Measurements from ENCODE around the gene U2SURP.
A peak's percentile ranks its signal among the peaks of the same experiment; 100 is the strongest.
"Not testable (repeated sequence)": the region's sequence is repeated elsewhere in the genome, so short reads cannot be mapped to it uniquely, and the experiment has no call there.

Gene U2SURP

DNA sequence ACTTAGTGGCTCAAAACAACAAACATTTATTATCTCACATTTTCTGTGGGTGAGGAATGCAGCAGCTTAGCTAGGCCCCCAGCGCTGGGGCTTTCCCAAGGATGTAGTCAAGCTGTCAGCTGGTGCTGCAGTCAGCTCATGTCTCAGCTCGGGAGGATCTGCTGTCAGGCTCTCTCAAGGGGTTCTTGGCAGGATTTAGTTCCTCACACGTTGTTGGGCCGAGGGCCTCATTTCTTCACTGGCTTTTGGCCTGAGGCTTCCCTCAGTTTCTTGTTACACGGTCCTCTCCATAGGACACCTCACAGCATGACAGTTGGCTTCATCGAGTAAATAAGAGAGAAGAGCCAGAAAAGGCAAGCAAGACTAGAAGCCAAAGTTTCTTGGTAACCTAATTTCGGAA lies 13.7 kb upstream of the U2SURP start:
- H3K9me3 Mint-ChIP-seq = no peaks in the 10 kb centered on the region
- H3K4me3 Mint-ChIP-seq = no peak overlapping the region
- H3K36me3 Mint-ChIP-seq = no peaks in the 10 kb centered on the region
- peaks cover 4% of the 10 kb centered on the region for H3K4me1 Mint-ChIP-seq
- ATAC-seq (ENCODE audit: low read depth) (no peak), DNase-seq (ENCODE audit: low spot score in 2 of 2) (no peak)
- H3K27ac Mint-ChIP-seq = no peak overlapping the region
- peaks cover 7% of the 10 kb centered on the region for H3K27me3 Mint-ChIP-seq

DNA sequence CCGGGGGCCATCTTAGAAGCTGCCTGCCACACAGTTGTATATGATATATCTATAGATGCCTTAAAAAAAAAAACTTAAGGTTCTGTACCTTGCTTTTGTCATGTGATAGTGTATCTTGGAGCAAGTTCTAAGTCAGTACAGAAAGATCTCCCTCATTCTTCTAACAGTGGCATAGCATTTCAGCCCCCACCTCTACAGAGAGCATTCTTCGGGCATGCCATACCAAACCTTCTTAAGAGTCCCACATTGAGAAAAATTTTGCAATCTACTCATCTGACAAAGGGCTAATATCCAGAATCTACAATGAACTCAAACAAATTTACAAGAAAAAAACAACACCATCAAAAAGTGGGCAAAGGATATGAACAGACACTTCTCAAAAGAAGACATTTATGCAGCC lies 13.1 kb upstream of the U2SURP start:
- H3K27me3 Mint-ChIP-seq; DNase-seq (ENCODE audit: low spot score in 2 of 2); H3K27ac Mint-ChIP-seq; H3K9me3 Mint-ChIP-seq; H3K36me3 Mint-ChIP-seq; H3K4me3 Mint-ChIP-seq; ATAC-seq (ENCODE audit: low read depth); H3K4me1 Mint-ChIP-seq: not testable (repeated sequence)

DNA sequence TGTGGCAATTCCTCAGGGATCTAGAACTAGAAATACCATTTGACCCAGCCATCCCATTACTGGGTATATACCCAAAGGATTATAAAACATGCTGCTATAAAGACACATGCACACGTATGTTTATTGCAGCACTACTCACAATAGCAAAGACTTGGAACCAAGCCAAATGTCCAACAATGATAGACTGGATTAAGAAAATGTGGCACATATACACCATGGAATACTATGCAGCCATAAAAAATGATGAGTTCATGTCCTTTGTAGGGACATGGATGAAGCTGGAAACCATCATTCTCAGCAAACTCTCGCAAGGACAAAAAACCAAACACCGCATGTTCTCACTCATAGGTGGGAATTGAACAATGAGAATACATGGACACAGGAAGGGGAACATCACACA lies 12.5 kb upstream of the U2SURP start:
- H3K27me3 Mint-ChIP-seq; ATAC-seq (ENCODE audit: low read depth); H3K36me3 Mint-ChIP-seq; H3K27ac Mint-ChIP-seq; DNase-seq (ENCODE audit: low spot score in 2 of 2); H3K9me3 Mint-ChIP-seq; H3K4me1 Mint-ChIP-seq; H3K4me3 Mint-ChIP-seq: not testable (repeated sequence)

DNA sequence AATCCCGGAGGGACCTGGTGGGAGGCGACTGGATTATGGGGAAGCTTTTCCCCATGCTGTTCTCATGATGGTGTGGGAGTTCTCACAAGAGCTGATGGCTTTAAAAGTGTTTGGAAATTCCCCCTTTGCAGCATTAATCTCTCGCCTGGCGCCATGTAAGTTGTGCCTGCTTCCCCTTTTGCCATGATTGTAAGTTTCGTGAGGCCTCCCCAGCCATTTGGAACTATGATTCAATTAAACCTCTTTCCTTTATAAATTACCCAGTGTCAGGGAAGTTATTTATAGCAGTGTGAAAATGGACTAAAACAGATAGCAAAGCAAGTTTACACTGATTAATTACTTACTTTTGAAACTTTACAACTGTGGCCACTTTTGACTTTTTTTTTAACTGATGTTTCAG lies 10.6 kb upstream of the U2SURP start:
- Mint-ChIP-seq H3K4me3 (no peak overlapping the region), H3K9me3 (no peaks in the 10 kb centered on the region), H3K4me1 (peaks cover 8% of the 10 kb centered on the region), H3K27me3 (no peaks in the 10 kb centered on the region), H3K27ac (no peak overlapping the region), H3K36me3 (no peaks in the 10 kb centered on the region)
- no peak for ATAC-seq (ENCODE audit: low read depth)
- no peak for DNase-seq (ENCODE audit: low spot score in 2 of 2)

DNA sequence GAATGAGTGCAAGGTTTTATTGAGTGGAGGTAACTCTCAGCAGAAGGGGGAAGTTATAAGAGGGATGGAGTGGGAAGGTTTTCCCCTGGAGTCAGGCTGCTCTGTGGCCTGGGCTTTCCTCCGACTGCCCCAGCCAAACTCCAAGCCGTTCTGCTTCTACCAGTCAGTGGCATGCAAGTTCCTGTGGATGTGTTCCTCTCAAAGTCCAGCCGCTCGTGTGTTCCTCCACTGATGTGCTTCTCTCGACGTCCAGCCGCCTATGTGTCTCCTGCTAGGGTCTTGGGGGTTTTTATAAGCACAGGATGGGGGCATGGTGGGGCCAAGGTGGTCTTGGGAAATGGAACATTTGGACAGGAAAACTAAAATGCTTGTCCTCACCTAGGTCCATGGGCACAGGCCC lies 9.0 kb upstream of the U2SURP start:
- DNase-seq (ENCODE audit: low spot score in 2 of 2) (no peak), ATAC-seq (ENCODE audit: low read depth) (no peak)
- no peaks in the 10 kb centered on the region for H3K36me3 Mint-ChIP-seq
- H3K27ac Mint-ChIP-seq = no peak overlapping the region
- H3K4me1 Mint-ChIP-seq = peaks cover 8% of the 10 kb centered on the region
- H3K9me3 Mint-ChIP-seq = no peaks in the 10 kb centered on the region
- H3K27me3 Mint-ChIP-seq = no peaks in the 10 kb centered on the region
- no peak overlapping the region for H3K4me3 Mint-ChIP-seq

DNA sequence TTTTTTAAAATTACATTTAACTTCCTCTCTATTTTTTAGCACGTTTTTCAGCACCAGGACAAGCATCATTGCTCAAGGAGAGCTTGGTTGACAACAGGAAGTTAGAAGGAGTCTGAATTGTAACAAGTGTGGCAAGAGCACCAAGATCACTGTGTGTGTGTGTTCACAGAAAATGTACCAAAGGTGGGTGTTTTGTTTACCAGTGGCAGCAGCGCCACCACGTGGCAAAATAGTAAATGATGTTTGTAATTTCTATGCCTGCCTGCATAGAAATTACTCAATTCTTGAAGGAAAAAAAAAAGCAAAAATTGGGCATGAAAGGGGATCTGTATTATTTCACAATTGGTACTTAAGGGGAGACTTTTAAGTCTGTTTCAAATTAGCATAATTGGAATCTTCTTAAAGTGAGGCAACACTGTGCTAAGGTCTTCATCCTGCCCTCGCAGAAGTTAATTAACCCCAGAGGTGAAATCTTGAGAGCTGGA lies 7.4 kb upstream of the U2SURP start:
- H3K4me3 Mint-ChIP-seq = no peak overlapping the region
- H3K27ac Mint-ChIP-seq = no peak overlapping the region
- H3K4me1 Mint-ChIP-seq = peaks cover 6% of the 10 kb centered on the region
- no peaks in the 10 kb centered on the region for H3K27me3 Mint-ChIP-seq
- no peaks in the 10 kb centered on the region for H3K9me3 Mint-ChIP-seq
- no peaks in the 10 kb centered on the region for H3K36me3 Mint-ChIP-seq
- DNase-seq (ENCODE audit: low spot score in 2 of 2) (peak; percentile 45 to 54), ATAC-seq (ENCODE audit: low read depth) (peak; percentile 78)

DNA sequence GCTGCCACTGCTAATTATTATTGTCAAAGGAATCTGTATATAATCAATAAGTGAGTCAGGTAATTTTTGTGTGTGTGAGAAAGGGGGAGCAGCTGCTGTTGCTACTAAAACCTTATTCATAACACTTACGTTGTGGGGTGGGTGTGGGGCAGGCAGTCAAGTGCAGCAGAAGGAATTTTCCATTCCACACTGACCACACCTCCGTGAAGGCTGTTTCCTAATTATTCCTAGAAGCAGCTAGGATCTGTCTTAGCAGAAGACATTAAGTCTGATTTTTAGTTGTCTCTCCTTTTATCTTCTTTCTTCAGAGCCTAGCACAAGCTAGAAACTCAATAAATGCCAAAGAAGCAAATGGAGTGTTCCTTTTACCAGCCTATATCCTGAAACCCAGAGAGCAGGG lies 4.0 kb upstream of the U2SURP start:
- Mint-ChIP-seq H3K27me3 (peaks cover 1% of the 10 kb centered on the region), H3K36me3 (no peaks in the 10 kb centered on the region), H3K4me1 (peaks cover 14% of the 10 kb centered on the region), H3K27ac (no peak overlapping the region), H3K4me3 (no peak overlapping the region), H3K9me3 (no peaks in the 10 kb centered on the region)
- ATAC-seq (ENCODE audit: low read depth) = no peak
- DNase-seq (ENCODE audit: low spot score in 2 of 2) = no peak

DNA sequence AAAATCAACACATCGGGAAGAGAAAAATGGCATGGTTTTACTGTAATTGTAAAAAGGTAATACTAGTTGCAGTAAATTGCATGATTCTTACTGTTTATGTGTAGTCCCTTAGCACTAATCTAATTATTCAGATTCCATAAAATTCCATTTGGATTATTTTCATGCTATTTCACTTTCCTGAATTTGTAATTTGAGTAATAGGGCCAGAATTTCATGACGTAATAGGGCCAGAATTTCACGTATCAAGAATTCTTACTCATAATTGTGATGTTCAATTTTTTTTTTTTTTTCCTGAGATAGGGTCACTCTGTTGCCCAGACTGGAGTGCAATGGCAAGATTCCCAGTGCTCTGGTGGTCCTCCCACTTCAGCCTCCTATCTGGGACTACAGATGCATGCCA lies 2.9 kb upstream of the U2SURP start:
- H3K27me3 Mint-ChIP-seq = peaks cover 1% of the 10 kb centered on the region
- H3K4me3 Mint-ChIP-seq = no peak overlapping the region
- H3K27ac Mint-ChIP-seq = no peak overlapping the region
- H3K36me3 Mint-ChIP-seq = no peaks in the 10 kb centered on the region
- peaks cover 21% of the 10 kb centered on the region for H3K4me1 Mint-ChIP-seq
- DNase-seq (ENCODE audit: low spot score in 2 of 2) = no peak
- ATAC-seq (ENCODE audit: low read depth) = no peak
- H3K9me3 Mint-ChIP-seq = no peaks in the 10 kb centered on the region

DNA sequence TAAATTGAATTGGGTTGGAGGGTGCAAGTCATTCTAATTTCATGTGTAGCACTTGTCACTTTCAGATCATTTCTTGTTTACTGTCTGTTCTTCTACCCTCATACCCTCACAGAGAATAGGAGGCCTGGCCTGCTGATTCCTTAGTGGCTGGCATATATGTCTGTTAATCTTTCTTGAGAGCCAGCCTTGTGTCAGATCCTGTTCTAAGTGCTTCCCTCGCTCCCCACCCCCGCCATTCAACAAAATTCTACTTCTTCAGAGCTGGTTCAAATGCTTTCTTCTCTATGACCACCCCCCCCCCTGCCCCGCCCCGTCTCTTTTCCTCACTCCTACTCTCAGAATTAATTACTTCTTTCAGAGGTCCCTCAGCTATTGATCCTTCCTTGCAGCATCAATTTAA lies 1.5 kb upstream of the U2SURP start:
- no peaks in the 10 kb centered on the region for H3K9me3 Mint-ChIP-seq
- DNase-seq (ENCODE audit: low spot score in 2 of 2) = no peak
- peaks cover 1% of the 10 kb centered on the region for H3K27me3 Mint-ChIP-seq
- H3K36me3 Mint-ChIP-seq = no peaks in the 10 kb centered on the region
- peak overlapping the region; percentile 50 for H3K4me3 Mint-ChIP-seq
- peaks cover 19% of the 10 kb centered on the region for H3K4me1 Mint-ChIP-seq
- no peak overlapping the region for H3K27ac Mint-ChIP-seq
- ATAC-seq (ENCODE audit: low read depth) = no peak

DNA sequence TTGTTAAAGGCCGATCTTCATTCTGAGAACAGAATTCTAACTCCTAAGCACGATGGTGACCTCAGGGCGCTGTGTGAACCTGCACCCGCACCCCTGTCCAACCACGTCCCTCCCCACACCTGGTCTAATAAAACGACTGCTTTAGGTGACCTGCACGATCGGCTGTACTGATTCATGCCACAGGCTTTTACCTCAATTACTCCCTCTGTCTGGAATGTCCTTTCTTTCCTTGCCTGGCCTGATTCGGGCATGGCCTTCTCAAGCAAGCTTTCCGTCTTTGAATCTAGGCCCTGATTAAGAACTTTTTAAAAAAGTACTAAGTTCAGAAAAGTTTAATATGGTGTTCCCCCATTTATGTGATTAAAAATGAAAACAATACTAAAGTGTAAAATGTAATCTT lies 842 bp upstream of the U2SURP start:
- Mint-ChIP-seq H3K4me3 (peak overlapping the region; percentile 95), H3K27ac (peak overlapping the region; percentile 95), H3K4me1 (peaks cover 18% of the 10 kb centered on the region), H3K27me3 (peaks cover 1% of the 10 kb centered on the region), H3K9me3 (no peaks in the 10 kb centered on the region), H3K36me3 (no peaks in the 10 kb centered on the region)
- ATAC-seq (ENCODE audit: low read depth) (no peak), DNase-seq (ENCODE audit: low spot score in 2 of 2) (no peak)

DNA sequence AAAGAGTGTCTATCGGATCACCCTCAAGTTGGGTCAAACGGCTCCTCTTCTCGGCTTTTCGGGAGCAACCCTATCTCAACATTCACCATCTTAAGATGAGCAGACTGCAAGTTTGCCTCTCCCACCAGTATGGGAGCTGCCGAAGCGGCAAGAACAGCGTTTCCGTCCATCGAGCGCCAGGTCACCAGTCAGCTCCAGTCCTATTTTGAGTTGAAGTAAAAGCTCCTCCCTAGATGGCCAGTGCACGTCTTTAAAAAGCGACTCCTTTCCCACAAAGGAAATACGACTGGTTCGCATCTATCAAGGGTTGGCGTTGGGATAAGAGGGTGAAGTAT lies 369 bp upstream of the U2SURP start:
- Mint-ChIP-seq H3K9me3 (no peaks in the 10 kb centered on the region), H3K27ac (peak overlapping the region; percentile 95), H3K4me1 (peaks cover 18% of the 10 kb centered on the region), H3K36me3 (no peaks in the 10 kb centered on the region), H3K27me3 (peaks cover 1% of the 10 kb centered on the region), H3K4me3 (peak overlapping the region; percentile 95)
- no peak for DNase-seq (ENCODE audit: low spot score in 2 of 2)
- peak; percentile 58 for ATAC-seq (ENCODE audit: low read depth)

DNA sequence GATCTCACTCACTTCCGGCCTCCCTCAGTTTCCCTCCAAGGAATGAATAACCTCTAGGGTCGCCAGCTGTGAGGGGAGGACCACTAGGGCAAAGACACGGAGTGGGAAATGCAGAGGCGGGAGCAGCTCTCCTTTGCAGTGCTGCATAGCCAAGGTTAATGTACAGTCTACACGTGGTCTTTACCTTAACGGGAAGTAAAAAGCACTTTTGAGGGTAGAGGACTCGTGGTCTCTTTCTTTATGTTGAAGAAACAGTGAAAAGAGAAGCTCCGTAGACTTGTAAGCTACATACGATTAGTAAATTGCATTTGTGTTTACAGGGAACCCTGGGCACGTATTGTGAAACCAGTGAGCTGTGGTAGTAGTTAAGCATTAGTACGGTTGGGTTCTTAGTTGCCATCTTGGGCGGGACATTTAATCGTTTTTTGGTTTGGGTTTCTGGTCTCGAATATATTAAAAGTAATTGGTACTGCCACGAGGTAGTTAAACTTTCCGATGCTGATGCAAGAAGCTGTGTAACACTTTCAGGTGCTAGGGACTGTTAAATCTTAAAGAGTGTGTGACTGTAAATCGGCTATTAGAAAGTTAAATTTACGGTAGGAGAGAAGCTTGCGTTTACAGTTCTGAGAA lies 828 bp downstream of the U2SURP start:
- H3K27ac Mint-ChIP-seq = peak overlapping the region; percentile 95
- no peaks in the 10 kb centered on the region for H3K9me3 Mint-ChIP-seq
- peak in 1 of 2 donors; percentile 9 for DNase-seq (ENCODE audit: low spot score in 2 of 2)
- peaks cover 28% of the 10 kb centered on the region for H3K4me1 Mint-ChIP-seq
- peak overlapping the region; percentile 95 for H3K4me3 Mint-ChIP-seq
- peaks cover 2% of the 10 kb centered on the region for H3K36me3 Mint-ChIP-seq
- ATAC-seq (ENCODE audit: low read depth) = no peak
- peaks cover 1% of the 10 kb centered on the region for H3K27me3 Mint-ChIP-seq

DNA sequence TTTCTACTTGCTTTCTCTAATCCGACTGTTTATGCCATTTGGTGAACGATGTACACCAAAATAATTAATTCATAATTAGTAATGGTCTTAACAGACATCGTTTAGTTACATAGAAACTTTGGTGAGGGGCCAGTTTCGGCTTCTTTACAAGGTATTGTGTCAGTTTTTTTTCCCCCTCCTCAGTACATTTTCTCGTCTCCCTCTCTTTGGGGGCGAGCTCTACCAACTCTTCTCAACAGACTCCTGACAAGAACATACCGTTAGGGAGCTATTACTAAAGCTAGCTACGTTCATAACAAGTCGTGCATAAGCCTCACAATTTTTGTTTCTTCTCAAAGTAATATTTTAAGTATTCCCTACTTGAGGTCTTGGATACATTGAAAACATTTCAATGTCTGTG lies 1.4 kb downstream of the U2SURP start:
- Mint-ChIP-seq H3K27ac (peak overlapping the region; percentile 95), H3K36me3 (peaks cover 2% of the 10 kb centered on the region), H3K27me3 (peaks cover 1% of the 10 kb centered on the region), H3K9me3 (no peaks in the 10 kb centered on the region), H3K4me3 (peak overlapping the region; percentile 95), H3K4me1 (peaks cover 28% of the 10 kb centered on the region)
- ATAC-seq (ENCODE audit: low read depth) (no peak), DNase-seq (ENCODE audit: low spot score in 2 of 2) (no peak)

DNA sequence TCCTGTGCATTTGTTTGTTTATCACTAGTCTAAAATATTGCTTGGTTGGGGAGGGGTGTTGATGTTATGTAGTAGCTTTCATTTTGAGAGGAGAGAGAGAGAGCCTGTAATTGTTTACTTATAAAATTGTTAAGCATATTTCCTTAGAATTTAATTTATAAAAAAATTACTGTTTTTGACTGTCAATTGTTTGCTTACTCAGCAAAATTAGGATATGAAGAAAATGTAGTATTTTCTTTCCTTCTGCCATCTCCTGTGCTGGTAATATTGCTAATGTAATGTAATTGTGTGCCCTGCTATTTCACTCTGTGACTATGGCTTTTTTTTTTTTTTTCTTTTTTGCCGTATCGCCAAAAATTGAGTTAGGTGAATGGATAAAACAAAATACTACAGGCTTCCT lies 3.5 kb downstream of the U2SURP start:
- peaks cover 31% of the 10 kb centered on the region for H3K4me1 Mint-ChIP-seq
- H3K36me3 Mint-ChIP-seq = peaks cover 2% of the 10 kb centered on the region
- H3K27me3 Mint-ChIP-seq = no peaks in the 10 kb centered on the region
- ATAC-seq (ENCODE audit: low read depth) = no peak
- H3K9me3 Mint-ChIP-seq = no peaks in the 10 kb centered on the region
- no peak overlapping the region for H3K27ac Mint-ChIP-seq
- no peak for DNase-seq (ENCODE audit: low spot score in 2 of 2)
- H3K4me3 Mint-ChIP-seq = no peak overlapping the region

DNA sequence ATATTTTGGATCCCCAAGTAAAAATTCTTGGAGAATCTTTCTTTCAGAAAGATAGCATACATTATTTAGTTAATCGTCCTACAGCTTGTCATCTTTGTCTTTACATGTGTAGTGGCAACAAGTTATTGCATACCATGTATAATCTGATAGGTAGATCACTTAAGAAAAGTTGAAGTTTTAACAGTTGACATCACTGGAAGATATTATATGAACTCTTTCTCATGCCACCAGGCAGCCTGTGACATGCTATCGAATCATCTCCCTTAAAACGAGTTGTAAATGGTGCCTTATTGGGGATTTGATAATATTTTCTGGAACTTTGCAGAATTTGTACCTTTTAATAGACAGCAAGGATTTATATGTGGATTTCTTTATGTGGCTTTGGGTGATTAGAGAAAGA lies 8.7 kb downstream of the U2SURP start:
- ATAC-seq (ENCODE audit: low read depth) (no peak), DNase-seq (ENCODE audit: low spot score in 2 of 2) (no peak)
- Mint-ChIP-seq H3K4me3 (no peak overlapping the region), H3K27ac (no peak overlapping the region), H3K36me3 (peaks cover 2% of the 10 kb centered on the region), H3K27me3 (no peaks in the 10 kb centered on the region), H3K9me3 (no peaks in the 10 kb centered on the region), H3K4me1 (peaks cover 20% of the 10 kb centered on the region)
